Thyroid gland (tissue), 4 donors: ENCODE results near the gene ATXN7L1.

ENCODE experiments used
- POLR2A ChIP-seq, 2 donors: fragments of 450-650 bp; IDR thresholded peaks; one replicate each; pipeline ENCODE4 v1.6.1; 2017; ENCODE audit warnings: antibody characterized with exemption in 2 of 2, mild to moderate bottlenecking in 2 of 2, moderate library complexity in 1 of 2
- TF ChIP-seq, protein P1 (sequence below), 6 experiments: fragments of 200-600 bp in 3 of 6; fragments of 450-650 bp in 3 of 6; sonication (generic) in 3 of 6; IDR thresholded peaks; one replicate each; pipeline ENCODE4 v1.5.1; 2016 to 2019; ENCODE audit warnings: antibody characterized with exemption in 6 of 6, mild to moderate bottlenecking in 2 of 6, inconsistent platforms in 1 of 6, moderate library complexity in 1 of 6

DNA sequence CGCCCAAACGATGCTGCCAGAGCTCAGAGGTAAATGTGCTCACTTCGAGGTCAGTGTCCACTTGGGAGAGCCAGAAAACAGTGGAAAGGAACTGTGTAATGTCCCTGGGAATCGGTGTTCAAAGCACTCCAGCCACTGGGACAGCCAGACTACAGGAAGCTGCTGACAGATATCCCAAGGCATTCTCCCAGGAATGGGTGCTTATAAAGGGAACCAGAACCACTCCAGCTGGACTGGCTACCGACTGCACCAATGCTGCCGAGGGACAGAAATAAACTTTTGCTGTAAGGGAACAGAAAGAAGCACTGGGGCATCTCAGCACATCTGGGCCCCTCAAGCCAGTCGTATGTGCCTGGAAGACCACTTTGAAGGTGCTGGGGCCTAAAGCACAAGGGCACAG lies 76.7 kb downstream of the ATXN7L1 start:
- TF ChIP-seq, protein P1, sequence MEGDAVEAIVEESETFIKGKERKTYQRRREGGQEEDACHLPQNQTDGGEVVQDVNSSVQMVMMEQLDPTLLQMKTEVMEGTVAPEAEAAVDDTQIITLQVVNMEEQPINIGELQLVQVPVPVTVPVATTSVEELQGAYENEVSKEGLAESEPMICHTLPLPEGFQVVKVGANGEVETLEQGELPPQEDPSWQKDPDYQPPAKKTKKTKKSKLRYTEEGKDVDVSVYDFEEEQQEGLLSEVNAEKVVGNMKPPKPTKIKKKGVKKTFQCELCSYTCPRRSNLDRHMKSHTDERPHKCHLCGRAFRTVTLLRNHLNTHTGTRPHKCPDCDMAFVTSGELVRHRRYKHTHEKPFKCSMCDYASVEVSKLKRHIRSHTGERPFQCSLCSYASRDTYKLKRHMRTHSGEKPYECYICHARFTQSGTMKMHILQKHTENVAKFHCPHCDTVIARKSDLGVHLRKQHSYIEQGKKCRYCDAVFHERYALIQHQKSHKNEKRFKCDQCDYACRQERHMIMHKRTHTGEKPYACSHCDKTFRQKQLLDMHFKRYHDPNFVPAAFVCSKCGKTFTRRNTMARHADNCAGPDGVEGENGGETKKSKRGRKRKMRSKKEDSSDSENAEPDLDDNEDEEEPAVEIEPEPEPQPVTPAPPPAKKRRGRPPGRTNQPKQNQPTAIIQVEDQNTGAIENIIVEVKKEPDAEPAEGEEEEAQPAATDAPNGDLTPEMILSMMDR (IDR thresholded peaks at IDR 0.05) = no peak
- no peak for TF ChIP-seq POLR2A (IDR thresholded peaks at IDR 0.05)
